ENCODE data around the gene TRAPPC6A. TPM values are rescaled to one million over a fixed set of nuclear protein-coding genes. Genes with fewer than 3 reads are reported as not detected.

Gene TRAPPC6A
- polyA plus RNA-seq (2013, experiment 1 of 2; ENCODE audit: insufficient read length) = 6.9 TPM
- polyA plus RNA-seq (2013, experiment 2 of 2; ENCODE audit: insufficient read length) = 7.9 TPM

- DNase-seq = peak; percentile 61
Observed at GRCh38 chr19:45177817-45178261, at the start of gene TRAPPC6A. TRAPPC6A (minus strand) TSS chr19:45178237; CDS start chr19:45178218, 19 bp downstream.

- DNase-seq = no peak
Observed at GRCh38 chr19:45224645-45225044, 46.6 kb upstream of the TRAPPC6A start.

- DNase-seq = no peak
Observed at GRCh38 chr19:45223879-45224278, 45.8 kb upstream of the TRAPPC6A start.

- no peak for DNase-seq
Observed at GRCh38 chr19:45222724-45223123, 44.7 kb upstream of the TRAPPC6A start.

- DNase-seq = no peak
Observed at GRCh38 chr19:45218911-45219743, 41.1 kb upstream of the TRAPPC6A start.

GRCh38 chr19:45218426-45218825, 40.4 kb upstream of the TRAPPC6A start:
- no peak for DNase-seq

GRCh38 chr19:45217957-45218334, 39.9 kb upstream of the TRAPPC6A start:
- DNase-seq = no peak

- no peak for DNase-seq
Observed at GRCh38 chr19:45217193-45217956, 39.3 kb upstream of the TRAPPC6A start.

GRCh38 chr19:45216667-45217066, 38.6 kb upstream of the TRAPPC6A start:
- peak; percentile 76 for DNase-seq

GRCh38 chr19:45215391-45216191, 37.6 kb upstream of the TRAPPC6A start:
- DNase-seq = peak; percentile 15

- DNase-seq = no peak
Observed at GRCh38 chr19:45213031-45213430, 35.0 kb upstream of the TRAPPC6A start.

GRCh38 chr19:45211751-45212381, 33.8 kb upstream of the TRAPPC6A start:
- DNase-seq = no peak

GRCh38 chr19:45206328-45206727, 28.3 kb upstream of the TRAPPC6A start:
- no peak for DNase-seq

- DNase-seq = no peak
Observed at GRCh38 chr19:45205810-45206209, 27.8 kb upstream of the TRAPPC6A start.

- DNase-seq = no peak
Observed at GRCh38 chr19:45202637-45203036, 24.6 kb upstream of the TRAPPC6A start.

GRCh38 chr19:45200568-45200967, 22.5 kb upstream of the TRAPPC6A start:
- DNase-seq = peak; percentile 49

- DNase-seq = peak; percentile 68
Observed at GRCh38 chr19:45195764-45196163, 17.7 kb upstream of the TRAPPC6A start.

GRCh38 chr19:45191375-45191774, 13.3 kb upstream of the TRAPPC6A start:
- no peak for DNase-seq

GRCh38 chr19:45189971-45190370, 11.9 kb upstream of the TRAPPC6A start:
- DNase-seq = no peak

- peak; percentile 7 for DNase-seq
Observed at GRCh38 chr19:45187421-45188100, 9.5 kb upstream of the TRAPPC6A start.

Measured in fibroblast of skin of back (primary cell).